ENCODE data around the gene TET1.
"Not testable (repeated sequence)": the region's sequence is repeated elsewhere in the genome, so short reads cannot be mapped to it uniquely, and the experiment has no call there.

TET1 gene

GRCh38 chr10:68564712-68565111 is 4.6 kb downstream of the TET1 start:
- no peak for DNase-seq

GRCh38 chr10:68565658-68566057 is 5.5 kb downstream of the TET1 start:
- no peak for DNase-seq

- DNase-seq: no peak
These were observed 6.2 kb downstream of the TET1 start for GRCh38 chr10:68566351-68566750.

DNA sequence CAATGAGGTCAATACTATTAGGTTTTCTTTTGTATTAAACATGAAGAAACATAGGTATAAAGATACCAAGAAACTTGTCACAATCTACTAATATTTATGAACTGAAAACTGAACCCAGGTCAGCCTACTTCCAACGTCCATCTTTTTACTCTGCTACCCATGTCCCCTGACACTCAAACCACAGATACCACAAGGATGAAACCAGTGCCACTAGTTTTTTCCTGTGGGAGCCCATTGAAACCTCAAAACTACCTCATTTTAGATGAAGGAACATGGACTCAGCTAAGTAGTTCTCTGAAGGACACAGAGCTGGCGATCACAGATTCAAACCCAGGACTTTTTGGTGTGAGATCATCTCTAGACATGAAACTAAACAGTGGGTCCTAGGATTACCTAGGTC is 6.8 kb downstream of the TET1 start:
- no peak for DNase-seq

DNA sequence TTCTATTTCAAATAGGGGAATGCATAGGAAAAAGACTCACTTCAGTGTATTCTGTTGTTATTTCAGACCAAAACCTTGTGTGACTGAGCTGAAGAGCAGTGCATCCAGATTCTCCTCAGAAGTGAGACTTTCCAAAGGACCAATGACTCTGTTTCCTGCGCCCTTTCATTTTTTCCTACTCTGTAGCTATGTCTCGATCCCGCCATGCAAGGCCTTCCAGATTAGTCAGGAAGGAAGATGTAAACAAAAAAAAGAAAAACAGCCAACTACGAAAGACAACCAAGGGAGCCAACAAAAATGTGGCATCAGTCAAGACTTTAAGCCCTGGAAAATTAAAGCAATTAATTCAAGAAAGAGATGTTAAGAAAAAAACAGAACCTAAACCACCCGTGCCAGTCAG is 12.0 kb downstream of the TET1 start:
- DNase-seq: no peak

- DNase-seq: no peak
These were observed 13.9 kb downstream of the TET1 start for GRCh38 chr10:68574051-68574450.

- DNase-seq: no peak
These were observed 16.0 kb downstream of the TET1 start for GRCh38 chr10:68576118-68576517.

DNA sequence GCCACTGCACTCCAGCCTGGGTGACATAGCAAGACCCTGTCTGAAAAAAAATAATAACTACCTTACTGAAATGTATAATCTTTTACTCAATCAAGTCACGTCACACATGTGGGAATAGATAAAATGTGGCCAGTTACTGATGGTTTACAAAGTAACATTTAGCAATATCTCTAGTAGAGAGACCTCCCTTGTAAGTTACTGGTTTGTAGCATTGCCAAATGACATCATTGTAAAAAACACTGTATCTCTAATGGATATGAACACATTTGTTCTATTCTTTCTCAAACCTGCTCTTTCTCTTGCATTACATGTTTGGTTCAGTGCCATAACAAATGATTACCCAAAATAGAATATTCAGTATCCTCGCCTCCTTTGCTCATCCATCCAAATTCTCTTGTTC is 18.8 kb downstream of the TET1 start:
- DNase-seq: no peak

GRCh38 chr10:68584187-68584586 is 24.1 kb downstream of the TET1 start:
- not testable (repeated sequence) for DNase-seq

- DNase-seq: no peak
These were observed 26.6 kb downstream of the TET1 start for GRCh38 chr10:68586606-68587305.

GRCh38 chr10:68594405-68594804 is 34.3 kb downstream of the TET1 start:
- no peak for DNase-seq

- DNase-seq: no peak
These were observed 35.4 kb downstream of the TET1 start for GRCh38 chr10:68595513-68595912.

GRCh38 chr10:68597407-68597806 is 37.3 kb downstream of the TET1 start:
- no peak for DNase-seq

DNA sequence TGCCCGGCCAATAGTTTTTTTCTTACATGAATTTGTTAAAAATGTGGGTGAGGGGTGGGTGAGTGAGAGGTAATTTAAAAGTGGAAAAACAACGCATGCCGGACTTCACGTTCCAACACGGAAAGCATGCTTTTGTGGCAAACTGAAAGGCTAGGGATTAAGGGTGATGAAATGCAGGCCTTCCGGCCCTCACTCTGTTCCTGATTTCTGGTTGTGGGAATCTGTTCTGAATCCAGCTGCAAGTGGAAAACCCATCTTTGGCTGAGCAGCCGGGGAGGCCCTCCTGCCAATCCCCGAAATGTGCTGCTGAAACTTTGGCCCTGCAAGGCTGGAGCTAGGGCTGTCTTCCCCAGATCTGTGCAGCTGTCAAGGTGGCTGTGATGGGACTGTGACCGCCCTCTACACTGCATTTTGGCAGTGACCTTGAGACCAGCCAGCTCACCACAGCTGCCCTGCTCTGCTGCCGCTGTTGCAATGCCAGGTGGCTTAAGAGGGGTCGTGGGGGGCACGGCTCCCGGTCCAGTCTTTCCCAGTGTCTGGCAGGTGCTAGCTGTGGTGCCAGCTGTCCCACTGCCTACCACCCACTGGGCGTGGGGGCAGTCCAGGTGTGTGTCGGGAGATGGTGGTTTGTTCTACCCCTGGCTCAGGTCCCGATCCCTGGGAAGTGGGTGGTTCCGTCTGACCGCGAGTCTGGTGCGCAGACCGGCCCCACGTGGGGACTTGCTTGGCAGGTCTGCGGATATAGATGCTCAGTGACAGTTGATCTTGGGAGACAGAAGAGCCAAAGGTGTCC is 39.0 kb downstream of the TET1 start:
- peak; percentile 88 for DNase-seq

GRCh38 chr10:68599771-68600040 is 39.6 kb downstream of the TET1 start:
- DNase-seq: no peak

DNA sequence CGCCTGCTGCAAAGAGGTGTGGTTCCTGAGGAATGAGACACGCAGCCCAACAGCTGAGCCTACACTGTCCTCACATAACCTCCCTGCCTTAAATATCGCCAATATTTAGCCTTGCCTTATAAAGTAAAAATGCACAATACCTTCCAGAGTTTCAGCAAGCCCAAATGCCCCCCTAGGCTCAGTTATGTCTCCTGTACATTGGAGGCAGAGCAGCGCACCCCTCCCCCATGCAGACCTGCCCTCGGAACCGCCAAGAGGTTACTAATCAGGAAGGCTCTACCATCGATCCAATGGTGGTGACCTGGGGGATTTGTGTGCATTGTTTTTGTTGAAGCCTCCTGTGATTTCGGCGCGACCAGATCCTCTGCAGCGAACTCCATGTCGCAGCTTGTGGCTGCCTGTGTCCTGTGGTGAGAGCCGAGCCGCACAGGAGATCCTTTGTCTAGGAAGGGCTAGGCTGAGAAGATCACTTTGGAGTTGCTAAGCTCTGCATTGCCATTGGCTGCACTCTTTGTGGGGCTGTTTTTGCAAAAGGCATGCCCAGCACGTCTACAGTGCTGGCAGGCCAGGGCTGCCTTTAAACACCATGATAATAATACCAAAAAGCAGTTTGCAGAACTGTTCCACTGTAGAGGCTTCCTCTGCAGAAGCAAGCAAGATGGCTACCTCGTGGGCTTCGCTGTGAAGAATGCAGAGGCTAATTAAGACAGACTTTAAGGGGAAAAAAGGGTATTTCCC is 40.1 kb downstream of the TET1 start:
- peak; percentile 92 for DNase-seq

DNA sequence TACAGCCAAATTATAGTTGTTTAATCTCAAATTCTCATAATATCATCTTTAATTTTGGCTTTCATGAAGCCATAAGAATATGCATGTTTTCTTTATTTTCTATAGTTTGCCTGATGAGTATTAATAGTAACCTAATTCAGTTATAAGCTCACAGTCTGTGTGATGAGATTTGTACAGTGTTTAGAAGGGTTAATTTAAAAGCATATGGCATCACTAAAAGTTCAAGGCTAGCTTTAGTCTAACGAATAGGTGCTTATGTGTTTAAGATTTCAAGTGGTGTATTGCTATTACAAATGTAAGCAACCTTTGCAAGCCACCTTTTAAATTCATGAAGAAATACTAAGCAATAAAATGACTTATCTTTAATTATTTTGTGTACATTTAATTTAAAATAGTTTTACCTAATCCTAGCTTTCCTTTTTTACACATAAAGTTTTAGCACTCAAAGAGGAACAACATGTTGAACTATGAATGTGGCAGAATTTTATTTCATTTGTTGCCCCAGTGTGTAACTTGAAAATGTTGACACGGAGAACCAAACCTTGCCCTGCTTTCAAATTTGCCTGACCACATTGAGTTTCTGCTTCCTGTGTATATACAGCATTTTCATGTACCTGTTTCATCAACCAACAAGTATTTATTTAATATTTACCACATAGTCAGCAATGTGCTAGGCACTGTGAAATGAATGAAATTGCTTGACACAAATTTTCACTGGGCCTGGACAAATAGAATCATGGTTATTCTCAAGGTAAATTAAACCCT is 41.5 kb downstream of the TET1 start:
- no peak for DNase-seq

GRCh38 chr10:68602434-68602833 is 42.3 kb downstream of the TET1 start:
- DNase-seq: no peak

GRCh38 chr10:68603766-68604165 is 43.6 kb downstream of the TET1 start:
- no peak for DNase-seq

DNA sequence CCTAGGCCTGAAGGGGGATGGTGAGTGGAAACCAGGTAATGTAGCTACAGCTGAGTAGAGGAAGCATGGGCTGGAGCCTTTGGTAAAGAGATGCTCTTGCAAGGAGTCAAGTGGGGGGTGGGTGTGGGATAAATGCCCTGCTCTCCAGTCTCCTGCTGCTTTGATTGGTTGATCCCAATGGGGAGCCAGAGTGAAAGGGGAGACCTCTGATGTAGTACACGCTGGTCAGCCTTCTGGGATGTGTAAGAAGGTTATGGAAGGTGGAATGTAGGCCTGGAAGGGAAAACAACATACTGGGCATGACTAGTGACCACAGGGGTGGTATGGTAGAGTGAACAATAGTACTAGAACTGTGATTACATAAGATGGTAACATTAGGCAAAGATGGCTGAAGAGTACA is 44.3 kb downstream of the TET1 start:
- DNase-seq: no peak

DNA sequence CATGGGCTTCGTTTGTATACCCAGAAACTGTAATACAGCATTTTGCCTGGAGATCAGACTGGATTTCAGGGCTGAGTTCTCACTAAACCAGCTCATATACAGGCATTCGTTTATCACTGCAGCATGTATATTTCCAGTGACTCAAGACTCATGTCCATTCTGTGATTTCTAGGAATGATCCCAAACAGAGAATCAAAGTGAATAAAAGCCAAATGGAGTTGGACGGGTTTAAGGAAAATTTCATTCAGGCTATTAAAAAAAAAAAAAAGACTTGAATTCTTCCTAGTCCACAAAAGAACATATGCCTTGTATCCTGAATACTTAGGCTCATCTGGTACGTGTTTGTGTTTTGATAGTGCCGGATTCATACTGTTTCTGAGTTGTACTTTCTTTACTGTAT is 46.8 kb downstream of the TET1 start:
- no peak for DNase-seq

DNA sequence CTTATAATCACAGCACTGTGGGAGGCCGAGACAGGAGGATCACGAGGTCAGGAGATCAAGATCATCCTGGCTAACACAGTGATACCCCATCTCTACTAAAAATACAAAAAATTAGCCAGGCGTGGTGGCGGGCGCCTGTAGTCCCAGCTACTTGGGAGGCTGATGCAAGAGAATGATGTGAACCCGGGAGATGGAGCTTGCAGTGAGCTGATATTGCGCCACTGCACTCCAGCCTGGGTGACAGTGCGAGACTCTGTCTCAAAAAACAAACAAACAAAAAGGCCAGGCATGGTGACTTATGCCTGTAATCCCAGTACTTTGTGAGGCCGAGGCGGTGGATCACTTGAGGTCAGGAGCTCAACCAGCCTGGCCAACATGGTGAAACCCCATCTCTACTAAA is 49.9 kb downstream of the TET1 start:
- not testable (repeated sequence) for DNase-seq

GRCh38 chr10:68611227-68611626 is 51.1 kb downstream of the TET1 start:
- DNase-seq: no peak

All from right hindlimb (tissue), 1 donor.